Spleen (tissue), 7 donors: ENCODE data around the gene SLC47A2.

Source experiments
- POLR2A ChIP-seq, 3 donors: fragments of 450-650 bp; IDR thresholded peaks; one replicate each; pipeline ENCODE4 v1.5.1; 2017; ENCODE audit warnings: antibody characterized with exemption in 3 of 3, mild to moderate bottlenecking in 1 of 3
- POLR2AphosphoS5 ChIP-seq, 3 donors: sonication (generic); formaldehyde crosslinking; IDR thresholded peaks; one replicate each; pipeline ENCODE4 v1.5.1; 2017; ENCODE audit warnings: antibody characterized with exemption in 3 of 3
- TF ChIP-seq, protein P1 (sequence below), 11 experiments: fragments of 200-600 bp in 7 of 11; fragments of 450-650 bp in 4 of 11; sonication (generic) in 4 of 11; IDR thresholded peaks in 8 of 11; conservative IDR thresholded peaks in 3 of 11; 1 replicate in 7 of 11; 2 replicates in 4 of 11; pipeline versions ENCODE4 v1.4.0 to v1.8.0; 2016 to 2021; ENCODE audit warnings: antibody characterized with exemption in 11 of 11, inconsistent platforms in 4 of 11, mild to moderate bottlenecking in 1 of 11
- donor health status: DM: no; HTN: no; CAD: no; lungs with moderate emphysema.
- donor health status: DM: no; HTN: no; CAD: no.
- donor health status: DM: no; HTN: no; CAD: no.

DNA sequence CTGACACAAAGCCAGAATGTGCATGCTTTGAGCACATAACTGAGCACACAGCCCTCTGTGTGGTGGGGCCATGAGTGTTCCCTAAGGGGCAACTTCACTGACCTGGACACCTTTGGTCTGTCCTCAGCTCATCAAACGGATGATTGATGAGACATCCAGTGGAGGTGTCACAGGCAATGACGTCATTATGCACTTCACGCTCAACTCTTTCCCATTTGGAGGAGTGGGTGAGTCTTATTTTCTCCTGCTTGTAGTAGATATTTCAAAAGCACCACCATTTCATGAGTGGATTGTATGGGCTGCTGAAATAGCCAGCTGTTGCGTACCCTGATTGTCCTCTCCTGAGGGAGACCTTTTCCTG lies 51.6 kb downstream of the SLC47A2 start:
- no peak for TF ChIP-seq POLR2AphosphoS5 (IDR thresholded peaks at IDR 0.05)
- TF ChIP-seq, protein P1, sequence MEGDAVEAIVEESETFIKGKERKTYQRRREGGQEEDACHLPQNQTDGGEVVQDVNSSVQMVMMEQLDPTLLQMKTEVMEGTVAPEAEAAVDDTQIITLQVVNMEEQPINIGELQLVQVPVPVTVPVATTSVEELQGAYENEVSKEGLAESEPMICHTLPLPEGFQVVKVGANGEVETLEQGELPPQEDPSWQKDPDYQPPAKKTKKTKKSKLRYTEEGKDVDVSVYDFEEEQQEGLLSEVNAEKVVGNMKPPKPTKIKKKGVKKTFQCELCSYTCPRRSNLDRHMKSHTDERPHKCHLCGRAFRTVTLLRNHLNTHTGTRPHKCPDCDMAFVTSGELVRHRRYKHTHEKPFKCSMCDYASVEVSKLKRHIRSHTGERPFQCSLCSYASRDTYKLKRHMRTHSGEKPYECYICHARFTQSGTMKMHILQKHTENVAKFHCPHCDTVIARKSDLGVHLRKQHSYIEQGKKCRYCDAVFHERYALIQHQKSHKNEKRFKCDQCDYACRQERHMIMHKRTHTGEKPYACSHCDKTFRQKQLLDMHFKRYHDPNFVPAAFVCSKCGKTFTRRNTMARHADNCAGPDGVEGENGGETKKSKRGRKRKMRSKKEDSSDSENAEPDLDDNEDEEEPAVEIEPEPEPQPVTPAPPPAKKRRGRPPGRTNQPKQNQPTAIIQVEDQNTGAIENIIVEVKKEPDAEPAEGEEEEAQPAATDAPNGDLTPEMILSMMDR (IDR thresholded peaks at IDR 0.05 in 8 of 11, conservative IDR thresholded peaks at IDR 0.05 in 3 of 11) = no peak
- no peak for TF ChIP-seq POLR2A (IDR thresholded peaks at IDR 0.05)
